Right forelimb (tissue), 1 donor: ENCODE results near the gene TIFAB.

Experiments used
- DNase-seq: peaks from one replicate; pipeline ENCODE4 v3.0.0-alpha.2; 2018

TIFAB gene

DNA sequence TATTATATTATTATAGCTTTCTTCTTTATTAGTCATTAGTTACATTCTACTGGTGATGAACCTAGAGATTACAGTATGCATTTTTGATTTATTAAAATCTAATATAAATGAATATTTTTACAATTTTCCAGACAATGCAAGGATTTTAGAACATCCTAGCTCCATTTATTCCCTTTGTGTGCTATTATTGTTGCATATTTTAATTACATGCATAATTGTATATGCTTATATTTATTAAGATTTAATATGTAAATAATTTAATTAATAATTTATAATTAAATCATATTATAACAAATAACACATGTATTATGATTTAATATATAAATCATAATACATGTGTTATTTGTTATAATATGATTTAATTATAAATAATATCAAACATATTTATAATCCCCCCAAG lies 29.7 kb downstream of the TIFAB start:
- DNase-seq, result no peak

DNA sequence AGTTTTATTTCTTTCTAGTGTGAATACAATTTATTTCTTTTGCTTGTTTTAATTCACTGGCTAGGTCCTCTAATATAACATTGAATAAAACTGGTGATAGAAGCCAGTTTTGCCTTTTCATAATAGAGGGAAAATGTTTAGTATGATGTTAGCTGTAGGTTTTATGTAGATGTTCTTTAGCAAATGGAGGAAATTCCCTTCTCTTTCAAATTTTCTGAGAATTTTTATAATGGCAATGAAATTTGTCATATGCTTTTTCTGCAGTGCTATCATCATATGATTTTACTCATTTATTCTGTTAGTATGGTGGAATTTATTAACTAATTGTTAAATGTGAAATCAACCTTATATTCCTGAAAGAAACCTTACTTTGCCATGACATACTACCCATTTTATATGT lies 35.1 kb downstream of the TIFAB start:
- no peak for DNase-seq

DNA sequence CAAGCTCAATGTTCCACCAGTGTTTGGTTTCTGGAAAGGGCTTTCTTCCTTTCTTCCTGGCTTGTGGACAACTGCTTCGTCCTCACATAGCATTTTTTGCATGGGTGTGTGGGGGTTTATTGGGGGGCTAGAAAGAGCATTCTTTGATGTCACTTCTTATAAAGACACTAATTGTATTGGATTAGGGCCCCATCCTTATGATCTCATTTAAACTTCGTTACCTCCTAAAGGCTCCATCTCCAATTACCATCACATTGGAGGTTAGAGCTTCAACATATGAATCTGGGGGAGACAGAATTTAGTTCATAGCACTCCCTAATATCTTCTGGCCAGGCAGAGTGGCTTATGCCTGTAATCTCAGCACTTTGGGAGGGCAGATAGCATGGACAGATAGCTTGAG lies 47.1 kb downstream of the TIFAB start:
- DNase-seq, result no peak

DNA sequence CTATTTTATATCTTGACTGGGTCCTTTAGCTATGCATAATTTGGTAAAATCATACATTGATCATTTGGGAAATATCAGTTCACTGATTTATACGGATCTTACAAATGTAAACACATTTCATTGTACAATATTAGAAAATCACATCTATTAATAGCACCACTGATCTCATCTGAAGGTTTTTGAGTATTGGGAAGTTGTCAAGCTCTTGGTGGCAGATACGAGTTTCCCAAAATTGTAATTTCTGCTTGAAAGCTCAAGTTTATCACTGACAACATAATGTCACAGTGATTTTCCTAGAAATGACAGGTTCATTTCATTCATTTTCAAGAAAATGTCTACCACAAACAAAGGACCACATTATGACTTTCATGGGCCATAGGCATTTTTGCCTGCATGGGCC lies 50.1 kb downstream of the TIFAB start:
- no peak for DNase-seq

DNA sequence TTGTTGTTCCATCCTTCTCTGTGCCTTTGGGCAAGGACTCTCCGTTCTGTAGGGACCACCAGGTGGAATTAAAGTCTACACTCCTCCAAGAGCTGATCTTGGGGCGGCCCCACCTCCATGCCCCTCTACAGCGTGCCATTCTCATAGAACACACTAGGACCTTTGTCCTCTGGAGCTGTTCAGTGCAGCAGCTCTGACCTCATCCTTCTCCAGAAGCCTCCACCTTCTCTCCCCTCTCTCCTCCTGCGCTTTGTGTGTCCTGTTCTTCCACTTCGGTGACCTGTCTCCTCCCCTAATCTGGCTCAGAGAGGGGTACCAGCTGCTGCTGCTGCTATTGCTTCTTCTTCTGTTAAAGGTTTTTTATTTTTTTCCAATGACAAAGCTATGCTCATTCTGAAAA lies 51.3 kb downstream of the TIFAB start:
- no peak for DNase-seq

DNA sequence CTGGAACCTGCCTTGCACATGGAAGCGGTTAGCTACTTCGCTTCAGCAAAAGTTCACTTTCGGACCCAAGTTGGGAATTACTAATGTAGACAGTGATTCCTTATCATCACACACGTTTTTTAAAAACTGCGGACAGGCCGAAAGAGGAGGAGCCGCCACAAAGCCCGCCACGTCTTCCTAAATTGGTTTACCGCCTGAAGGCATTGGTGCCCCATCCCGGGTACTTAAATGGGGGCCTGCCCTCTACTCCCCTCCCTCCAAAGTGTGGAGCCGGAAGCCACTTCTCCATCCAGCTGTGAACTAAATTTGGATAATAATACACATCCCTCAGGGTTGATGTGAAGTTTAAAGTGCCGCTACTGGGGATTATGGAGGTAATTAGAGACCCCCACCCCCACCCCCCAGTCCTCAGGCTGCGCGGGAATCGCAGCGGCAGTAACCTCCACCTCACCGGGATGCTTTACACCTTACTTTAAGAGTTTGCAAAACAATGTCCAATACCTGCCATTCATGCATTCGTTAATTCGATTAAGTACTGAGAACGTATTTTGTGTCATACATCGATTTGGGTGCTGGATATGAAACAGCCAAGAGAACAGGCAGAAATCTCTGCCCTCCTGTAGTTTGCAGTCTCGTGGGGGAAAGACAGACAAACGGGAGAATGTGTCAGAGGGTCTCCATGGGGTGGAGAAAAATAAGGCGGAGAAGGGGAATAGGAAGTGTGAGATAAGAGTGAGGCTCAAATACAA lies 52.2 kb downstream of the TIFAB start:
- DNase-seq, result no peak

DNA sequence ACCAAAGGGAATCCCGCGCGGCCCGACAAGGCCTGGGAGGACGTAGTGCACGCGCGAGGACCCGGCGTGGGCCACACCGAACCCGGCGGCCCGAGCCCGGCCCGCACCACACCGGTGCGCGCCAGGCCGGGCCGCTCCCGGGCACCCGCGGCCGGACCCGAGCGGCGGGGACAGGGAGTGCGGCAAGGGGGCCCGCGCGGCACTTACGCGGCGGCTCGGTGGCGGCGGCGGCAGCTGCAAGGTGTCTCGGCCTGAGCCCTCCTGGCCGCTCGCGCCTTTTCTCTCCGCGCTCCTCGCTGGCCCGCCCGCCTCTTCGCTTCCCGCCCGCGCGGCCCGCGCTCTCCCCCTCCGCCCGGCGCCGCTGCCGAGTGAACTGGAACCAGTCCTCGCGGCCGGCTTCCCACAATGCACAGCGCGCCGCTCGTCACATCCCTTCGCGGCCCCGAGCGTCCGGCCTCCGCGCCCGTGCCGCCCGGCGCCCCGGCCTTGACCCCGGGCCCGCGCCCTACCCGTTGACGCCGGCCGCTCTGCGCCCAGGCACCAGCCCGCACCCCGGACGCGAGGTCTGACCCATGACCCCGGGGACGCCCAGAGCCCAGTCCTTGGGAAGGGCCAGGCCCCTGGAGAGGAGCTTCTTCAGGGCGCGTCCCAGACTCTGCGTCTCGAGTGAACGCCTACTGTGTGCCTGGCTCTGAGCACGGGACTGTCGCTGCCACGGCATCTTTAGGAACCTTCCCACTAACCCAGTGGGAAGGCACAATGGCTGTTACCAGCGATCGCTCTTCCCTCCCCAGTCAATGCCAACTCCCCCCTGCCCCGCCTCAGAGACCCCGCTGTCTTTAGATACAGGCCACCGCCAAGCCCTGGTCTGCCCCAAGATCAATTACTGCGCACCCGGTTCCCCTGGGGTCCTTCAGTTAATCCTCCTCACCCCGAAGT lies 53.0 kb downstream of the TIFAB start, which contains the start of gene MACROH2A1:
TSS of gene MACROH2A1 (minus strand) at position 377 of the 939 bp plus-strand sequence. CDS start 10,138 bp downstream, outside the sequence.
- peak; percentile 92 for DNase-seq

DNA sequence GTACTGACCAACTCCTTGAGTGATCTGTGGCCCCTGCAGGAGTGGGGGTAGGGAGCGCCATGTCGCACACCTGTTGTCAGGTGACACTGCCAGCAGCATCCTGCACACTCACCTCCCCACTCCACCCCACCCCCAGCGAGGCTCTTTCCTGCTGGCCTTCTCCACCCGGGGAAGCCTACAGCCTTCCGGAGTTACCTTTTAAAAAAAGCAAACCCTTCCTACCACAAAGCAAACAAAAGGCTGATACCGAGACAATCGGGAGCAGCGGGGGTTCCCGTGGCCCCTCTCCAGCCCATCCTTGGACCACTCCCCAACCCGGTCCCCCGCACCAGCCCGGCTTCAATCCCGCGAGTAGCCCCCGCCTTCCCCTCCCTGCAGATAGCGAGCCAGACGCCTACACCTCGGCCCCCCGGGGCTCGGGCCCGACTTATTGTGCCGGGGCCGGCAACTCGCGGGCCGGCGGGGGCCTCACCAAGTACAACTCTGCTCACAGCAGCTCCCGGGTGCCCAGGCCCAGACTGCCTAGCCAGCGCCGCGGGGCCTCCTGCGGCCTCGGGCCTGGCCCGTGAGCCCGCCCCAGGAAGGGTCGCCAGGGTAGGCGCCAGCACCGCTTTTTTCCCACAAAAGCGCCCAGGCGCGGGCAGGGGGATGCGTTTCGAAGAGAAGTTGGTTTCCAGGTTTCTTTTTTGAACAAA lies 53.8 kb downstream of the TIFAB start:
- DNase-seq, result peak; percentile 69
